ENCODE results near the gene NYAP2. TPM values are rescaled to one million over a fixed set of nuclear protein-coding genes. Genes with fewer than 3 reads are reported as not detected.
A peak's percentile ranks its signal among the peaks of the same experiment; 100 is the strongest.

Gene NYAP2
- total RNA-seq, 1 experiment from 2014 or later: not detected

DNA sequence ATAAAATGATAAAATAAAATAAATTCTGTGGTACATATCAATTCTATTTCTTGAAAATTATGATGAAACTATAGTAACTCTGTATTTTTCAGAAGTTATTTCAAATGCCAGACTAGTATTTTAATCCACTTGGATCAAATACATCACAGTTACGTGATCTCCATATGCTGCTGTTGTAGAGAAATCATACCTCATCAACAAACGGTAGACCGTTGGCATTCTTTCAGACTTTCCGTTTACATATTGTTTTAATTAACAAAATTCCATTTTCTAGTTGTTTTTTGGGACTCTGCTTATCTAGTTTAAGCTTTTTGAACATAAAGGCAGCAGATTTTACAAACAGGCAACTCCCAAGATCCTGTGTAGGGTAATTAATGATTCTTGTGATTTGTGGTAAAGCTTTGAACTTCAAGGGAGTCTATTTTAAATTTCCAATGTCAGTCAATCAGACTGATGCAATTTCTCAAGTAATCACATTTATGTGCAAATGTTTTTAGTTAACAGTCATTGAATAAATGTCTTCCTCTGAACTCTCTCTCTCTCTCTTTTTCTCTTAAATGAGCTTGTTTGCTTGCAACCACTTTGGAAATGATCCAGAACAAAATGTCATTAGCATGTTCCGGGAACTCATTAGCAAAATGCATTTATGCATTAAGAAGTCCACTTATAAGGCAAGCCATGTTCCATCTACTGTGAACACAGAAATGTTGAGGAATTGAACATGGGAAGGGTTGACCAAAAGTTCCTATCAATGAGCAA, 31.8 kb downstream of the NYAP2 start:
- Histone ChIP-seq H3K4me1 (ENCODE audit: insufficient read depth, low read length, poor library complexity, severe bottlenecking) (no peaks in the 10 kb centered on the region), H3K27me3 (replicated peaks; ENCODE audit: insufficient read depth, low read depth, low read length, poor library complexity) (no peaks in the 10 kb centered on the region), H3K36me3 (ENCODE audit: insufficient read depth, low read length, poor library complexity, severe bottlenecking) (no peaks in the 10 kb centered on the region), H3K4me3 (ENCODE audit: low read depth, low read length, poor library complexity, severe bottlenecking) (no peak overlapping the region), H3K27ac (ENCODE audit: low read depth, low read length, poor library complexity, severe bottlenecking) (no peak overlapping the region), H3K9me3 (ENCODE audit: low read depth, low read length, poor library complexity, severe bottlenecking) (no peaks in the 10 kb centered on the region)
- ChIA-PET CTCF (no interaction called here), POLR2A (ENCODE audit: low non-redundant PET) (interaction anchor here (0.5 kb wide), 1 partner anchor 204 kb away, joined by 3 read pairs; no protein-coding TSS in a partner anchor)
- BruUV-seq (replicated peaks): no TSS peak
- intact Hi-C loops (cut with micrococcal nuclease; ENCODE audit: unreplicated experiment): no loop called here
- DNase-seq (ENCODE audit: low spot score): peak; percentile 5
- TF ChIP-seq EZH2 (IDR thresholded peaks at IDR 0.05; ENCODE audit: borderline replicate concordance, low read depth, low read length, poor library complexity, severe bottlenecking) (no peak), CTCF (conservative IDR thresholded peaks at IDR 0.05; ENCODE audit: low read depth, low read length) (no peak)

- Histone ChIP-seq H3K4me3 (ENCODE audit: low read depth, low read length, poor library complexity, severe bottlenecking) (no peak overlapping the region), H3K4me1 (ENCODE audit: insufficient read depth, low read length, poor library complexity, severe bottlenecking) (no peaks in the 10 kb centered on the region), H3K27ac (ENCODE audit: low read depth, low read length, poor library complexity, severe bottlenecking) (no peak overlapping the region), H3K27me3 (replicated peaks; ENCODE audit: insufficient read depth, low read depth, low read length, poor library complexity) (no peaks in the 10 kb centered on the region), H3K36me3 (ENCODE audit: insufficient read depth, low read length, poor library complexity, severe bottlenecking) (no peaks in the 10 kb centered on the region), H3K9me3 (ENCODE audit: low read depth, low read length, poor library complexity, severe bottlenecking) (no peaks in the 10 kb centered on the region)
- ChIA-PET POLR2A (ENCODE audit: low non-redundant PET) (no interaction called here), CTCF (no interaction called here)
- no peak for TF ChIP-seq CTCF (conservative IDR thresholded peaks at IDR 0.05; ENCODE audit: low read depth, low read length)
- no peak for TF ChIP-seq EZH2 (IDR thresholded peaks at IDR 0.05; ENCODE audit: borderline replicate concordance, low read depth, low read length, poor library complexity, severe bottlenecking)
- intact Hi-C loops (cut with micrococcal nuclease; ENCODE audit: unreplicated experiment): no loop called here
- DNase-seq (ENCODE audit: low spot score): no peak
- no TSS peak for BruUV-seq (replicated peaks)
Measured at GRCh38 chr2:225434014-225434413, 34.5 kb downstream of the NYAP2 start.

GRCh38 chr2:225437319-225437718, 37.8 kb downstream of the NYAP2 start:
- H3K4me3 ChIP-seq (ENCODE audit: low read depth, low read length, poor library complexity, severe bottlenecking): no peak overlapping the region
- H3K36me3 ChIP-seq (ENCODE audit: insufficient read depth, low read length, poor library complexity, severe bottlenecking): no peaks in the 10 kb centered on the region
- H3K27ac ChIP-seq (ENCODE audit: low read depth, low read length, poor library complexity, severe bottlenecking): no peak overlapping the region
- no peak for DNase-seq (ENCODE audit: low spot score)
- TF ChIP-seq EZH2 (IDR thresholded peaks at IDR 0.05; ENCODE audit: borderline replicate concordance, low read depth, low read length, poor library complexity, severe bottlenecking): no peak
- TF ChIP-seq CTCF (conservative IDR thresholded peaks at IDR 0.05; ENCODE audit: low read depth, low read length): no peak
- no peaks in the 10 kb centered on the region for H3K27me3 ChIP-seq (replicated peaks; ENCODE audit: insufficient read depth, low read depth, low read length, poor library complexity)
- H3K9me3 ChIP-seq (ENCODE audit: low read depth, low read length, poor library complexity, severe bottlenecking): no peaks in the 10 kb centered on the region
- BruUV-seq (replicated peaks): no TSS peak
- CTCF ChIA-PET: no interaction called here
- POLR2A ChIA-PET (ENCODE audit: low non-redundant PET): no interaction called here
- intact Hi-C loops (cut with micrococcal nuclease; ENCODE audit: unreplicated experiment): no loop called here
- no peaks in the 10 kb centered on the region for H3K4me1 ChIP-seq (ENCODE audit: insufficient read depth, low read length, poor library complexity, severe bottlenecking)

Measured in A673 (cell line).